ENCODE results near the gene DMRTA1.

The DMRTA1 gene

DNA sequence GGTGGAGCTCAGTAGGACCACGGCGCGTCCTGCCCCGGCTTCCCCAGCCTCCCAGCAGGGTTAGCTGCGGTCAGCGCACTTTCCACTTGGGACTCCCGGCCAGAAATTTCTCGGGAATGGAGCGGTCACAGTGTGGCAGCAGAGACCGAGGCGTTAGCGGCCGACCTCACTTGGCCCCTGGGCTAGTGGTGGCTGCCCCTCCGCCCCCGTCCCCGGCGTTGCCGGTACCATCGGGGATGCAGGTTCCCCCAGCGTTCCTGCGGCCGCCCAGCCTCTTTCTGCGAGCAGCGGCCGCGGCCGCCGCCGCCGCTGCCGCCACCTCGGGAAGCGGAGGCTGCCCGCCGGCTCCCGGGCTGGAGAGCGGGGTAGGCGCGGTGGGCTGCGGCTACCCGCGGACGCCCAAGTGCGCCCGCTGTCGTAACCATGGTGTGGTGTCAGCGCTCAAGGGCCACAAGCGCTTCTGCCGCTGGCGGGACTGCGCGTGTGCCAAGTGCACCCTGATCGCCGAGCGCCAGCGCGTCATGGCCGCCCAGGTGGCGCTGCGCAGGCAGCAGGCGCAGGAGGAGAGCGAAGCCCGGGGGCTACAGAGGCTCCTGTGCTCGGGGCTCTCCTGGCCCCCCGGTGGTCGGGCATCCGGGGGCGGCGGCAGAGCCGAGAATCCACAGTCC is 460 bp downstream of the DMRTA1 start:
- H3K4me3 ChIP-seq (ENCODE audit: low read depth, low read length): no peak overlapping the region
- TF ChIP-seq, protein P1, sequence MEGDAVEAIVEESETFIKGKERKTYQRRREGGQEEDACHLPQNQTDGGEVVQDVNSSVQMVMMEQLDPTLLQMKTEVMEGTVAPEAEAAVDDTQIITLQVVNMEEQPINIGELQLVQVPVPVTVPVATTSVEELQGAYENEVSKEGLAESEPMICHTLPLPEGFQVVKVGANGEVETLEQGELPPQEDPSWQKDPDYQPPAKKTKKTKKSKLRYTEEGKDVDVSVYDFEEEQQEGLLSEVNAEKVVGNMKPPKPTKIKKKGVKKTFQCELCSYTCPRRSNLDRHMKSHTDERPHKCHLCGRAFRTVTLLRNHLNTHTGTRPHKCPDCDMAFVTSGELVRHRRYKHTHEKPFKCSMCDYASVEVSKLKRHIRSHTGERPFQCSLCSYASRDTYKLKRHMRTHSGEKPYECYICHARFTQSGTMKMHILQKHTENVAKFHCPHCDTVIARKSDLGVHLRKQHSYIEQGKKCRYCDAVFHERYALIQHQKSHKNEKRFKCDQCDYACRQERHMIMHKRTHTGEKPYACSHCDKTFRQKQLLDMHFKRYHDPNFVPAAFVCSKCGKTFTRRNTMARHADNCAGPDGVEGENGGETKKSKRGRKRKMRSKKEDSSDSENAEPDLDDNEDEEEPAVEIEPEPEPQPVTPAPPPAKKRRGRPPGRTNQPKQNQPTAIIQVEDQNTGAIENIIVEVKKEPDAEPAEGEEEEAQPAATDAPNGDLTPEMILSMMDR (IDR thresholded peaks at IDR 0.05; ENCODE audit: low read depth, low read length, missing control alignments): peak; percentile 2
- no peak for DNase-seq (ENCODE audit: low read depth)

DNA sequence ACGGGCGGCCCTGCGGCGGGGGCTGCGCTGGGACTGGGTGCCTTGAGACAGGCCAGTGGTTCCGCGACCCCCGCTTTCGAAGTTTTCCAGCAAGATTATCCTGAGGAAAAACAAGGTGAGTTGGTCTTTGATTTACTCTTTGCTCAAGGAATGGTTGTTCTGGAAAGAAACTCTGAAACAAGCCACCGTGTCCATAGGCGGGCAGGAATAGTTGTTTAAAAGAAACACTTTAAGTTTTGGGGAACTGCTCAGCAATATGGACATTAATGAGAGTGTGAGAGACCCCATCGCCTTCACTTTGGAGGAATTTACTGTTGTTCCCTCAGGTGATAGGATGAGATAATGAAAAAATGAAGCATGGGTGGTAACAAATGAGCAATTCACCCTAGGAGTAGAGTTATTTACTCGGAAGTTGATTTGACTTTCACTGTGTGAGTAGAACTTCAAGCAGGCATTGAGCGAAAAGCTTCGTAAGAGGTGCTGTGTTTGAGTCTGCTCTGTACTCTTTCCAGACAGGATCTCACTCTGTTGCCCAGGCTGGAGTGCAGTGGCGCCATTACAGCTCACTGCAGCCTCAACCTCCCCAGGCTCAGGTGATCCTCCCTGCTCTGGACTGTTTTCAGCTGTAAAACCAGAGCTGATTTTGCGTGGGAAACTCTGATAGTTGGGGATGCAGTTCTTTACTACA is 1.1 kb downstream of the DMRTA1 start:
- DNase-seq (ENCODE audit: low read depth): no peak
- TF ChIP-seq, protein P1 (IDR thresholded peaks at IDR 0.05; ENCODE audit: low read depth, low read length, missing control alignments): no peak
- no peak overlapping the region for H3K4me3 ChIP-seq (ENCODE audit: low read depth, low read length)

DNA sequence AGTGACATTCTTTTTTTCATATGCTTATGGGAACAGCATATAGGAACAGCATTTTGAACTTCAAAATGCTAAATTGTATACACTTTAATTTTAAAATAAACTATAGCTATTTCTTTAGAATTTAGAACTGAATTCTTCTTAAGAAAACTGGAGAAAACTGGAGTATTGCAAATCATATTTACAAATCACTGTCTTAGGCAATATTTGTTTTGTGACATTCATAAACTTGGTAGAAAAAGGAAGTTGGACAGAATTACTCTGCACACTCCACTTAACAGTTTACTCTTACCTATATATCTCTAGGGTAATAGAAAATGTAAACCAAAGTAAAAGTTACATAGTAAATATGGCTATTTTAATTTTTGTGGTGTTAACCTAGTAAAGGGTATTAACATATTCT is 3.1 kb downstream of the DMRTA1 start:
- TF ChIP-seq, protein P1 (IDR thresholded peaks at IDR 0.05; ENCODE audit: low read depth, low read length, missing control alignments): no peak
- DNase-seq (ENCODE audit: low read depth): no peak
- no peak overlapping the region for H3K4me3 ChIP-seq (ENCODE audit: low read depth, low read length)

DNA sequence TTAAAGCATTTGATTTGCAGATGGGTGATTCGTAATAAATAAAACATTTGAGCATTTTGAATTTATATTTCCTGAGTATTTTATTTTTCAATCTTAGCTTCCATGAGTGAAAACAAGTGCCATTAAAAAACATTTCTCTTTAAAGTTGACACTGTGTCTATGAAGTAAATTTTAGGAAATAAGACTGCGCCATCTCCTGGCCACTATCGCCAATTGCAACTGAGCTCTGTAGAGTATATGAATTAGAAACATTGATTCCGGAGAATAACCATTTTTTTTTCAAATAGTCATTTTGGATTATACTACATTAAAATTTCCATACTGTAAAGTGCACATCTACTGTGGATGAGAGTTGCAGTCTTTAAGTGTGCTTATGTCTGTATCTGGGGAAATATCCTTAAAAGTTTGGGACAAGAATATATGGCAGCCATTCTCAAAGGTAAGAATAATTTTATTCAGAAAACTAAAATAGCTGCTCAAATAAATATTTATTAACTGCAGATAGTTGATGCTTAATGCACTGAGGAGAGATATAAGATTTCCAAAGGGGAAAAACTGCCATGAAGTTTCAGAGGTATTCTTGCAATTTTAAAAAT is 5.9 kb downstream of the DMRTA1 start:
- no peak overlapping the region for H3K4me3 ChIP-seq (ENCODE audit: low read depth, low read length)
- DNase-seq (ENCODE audit: low read depth): no peak
- TF ChIP-seq, protein P1 (IDR thresholded peaks at IDR 0.05; ENCODE audit: low read depth, low read length, missing control alignments): peak; percentile 59

DNA sequence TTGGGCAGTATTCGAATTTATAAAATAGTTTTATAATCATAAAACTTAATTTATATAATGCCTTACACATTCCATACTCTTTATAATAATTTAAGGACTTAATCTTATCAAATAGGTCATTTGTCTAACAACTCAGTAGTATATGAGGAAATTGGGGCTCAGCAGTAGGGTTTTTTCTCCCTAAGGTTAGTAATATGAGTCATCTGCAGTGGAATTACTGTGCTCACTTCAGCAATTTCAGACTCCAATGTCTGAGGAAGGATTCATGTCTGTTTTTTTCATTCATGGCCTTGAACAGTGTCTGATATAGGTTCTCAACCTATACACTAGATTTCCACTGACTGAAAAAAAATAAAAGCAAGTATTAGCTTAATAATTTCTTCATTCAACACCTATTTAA is 7.4 kb downstream of the DMRTA1 start:
- TF ChIP-seq, protein P1 (IDR thresholded peaks at IDR 0.05; ENCODE audit: low read depth, low read length, missing control alignments): no peak
- DNase-seq (ENCODE audit: low read depth): no peak
- H3K4me3 ChIP-seq (ENCODE audit: low read depth, low read length): no peak overlapping the region

DNA sequence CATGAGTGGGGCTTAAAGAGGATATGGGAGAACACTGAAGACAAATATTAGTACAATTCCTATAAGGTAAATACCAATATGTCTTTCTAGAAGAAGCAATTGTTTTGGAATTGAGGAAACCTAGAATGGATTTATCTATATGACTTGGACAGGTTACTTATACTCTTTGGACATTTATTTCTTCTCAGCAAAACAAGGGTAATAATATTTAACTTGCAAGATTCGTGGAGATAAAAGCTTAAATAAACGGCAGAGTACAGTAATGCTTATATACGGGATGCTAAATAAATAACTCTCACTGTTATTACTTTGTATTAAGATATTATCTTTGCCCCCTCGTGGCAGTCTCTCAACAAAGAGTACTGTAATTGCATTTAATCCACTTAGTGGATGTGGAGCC is 8.6 kb downstream of the DMRTA1 start:
- TF ChIP-seq, protein P1 (IDR thresholded peaks at IDR 0.05; ENCODE audit: low read depth, low read length, missing control alignments): no peak
- H3K4me3 ChIP-seq (ENCODE audit: low read depth, low read length): no peak overlapping the region
- no peak for DNase-seq (ENCODE audit: low read depth)

Data from GM12864 (cell line).